GM18526 (cell line): ENCODE data around the gene PRSS53.

Experiments
- POLR2A ChIP-seq: IDR thresholded peaks from 3 replicates; pipeline ENCODE4 v1.6.1; 2011; ENCODE audit not compliant: insufficient read length; ENCODE audit errors: extremely low read depth

PRSS53 gene

GRCh38 chr16:31085873-31086628 is 2.7 kb downstream of the PRSS53 start:
- TF ChIP-seq POLR2A, result no peak

- no peak for TF ChIP-seq POLR2A
Measured at GRCh38 chr16:31085411-31085810, 3.3 kb downstream of the PRSS53 start.

- TF ChIP-seq POLR2A, result no peak
Measured at GRCh38 chr16:31084584-31085302, 4.0 kb downstream of the PRSS53 start.

GRCh38 chr16:31083981-31084380 is 4.8 kb downstream of the PRSS53 start:
- no peak for TF ChIP-seq POLR2A

- TF ChIP-seq POLR2A, result no peak
Measured at GRCh38 chr16:31083556-31083955, 5.2 kb downstream of the PRSS53 start.

- no peak for TF ChIP-seq POLR2A
Measured at GRCh38 chr16:31083081-31083480, 5.7 kb downstream of the PRSS53 start.

GRCh38 chr16:31082368-31083045 is 6.2 kb downstream of the PRSS53 start:
- no peak for TF ChIP-seq POLR2A

GRCh38 chr16:31081428-31082351 is 7.1 kb downstream of the PRSS53 start:
- no peak for TF ChIP-seq POLR2A

- no peak for TF ChIP-seq POLR2A
Measured at GRCh38 chr16:31080756-31081419, 7.9 kb downstream of the PRSS53 start.

- TF ChIP-seq POLR2A, result no peak
Measured at GRCh38 chr16:31080035-31080629, 8.6 kb downstream of the PRSS53 start.

GRCh38 chr16:31079342-31079944 is 9.3 kb downstream of the PRSS53 start:
- TF ChIP-seq POLR2A, result no peak

- TF ChIP-seq POLR2A, result no peak
Measured at GRCh38 chr16:31078597-31079341, 10.0 kb downstream of the PRSS53 start.
